ENCODE results near the gene SLC46A2. TPM values are rescaled to one million over a fixed set of nuclear protein-coding genes. Genes with fewer than 3 reads are reported as not detected.

SLC46A2 gene
- total RNA-seq, 2 experiments from 2014 or later: not detected

DNA sequence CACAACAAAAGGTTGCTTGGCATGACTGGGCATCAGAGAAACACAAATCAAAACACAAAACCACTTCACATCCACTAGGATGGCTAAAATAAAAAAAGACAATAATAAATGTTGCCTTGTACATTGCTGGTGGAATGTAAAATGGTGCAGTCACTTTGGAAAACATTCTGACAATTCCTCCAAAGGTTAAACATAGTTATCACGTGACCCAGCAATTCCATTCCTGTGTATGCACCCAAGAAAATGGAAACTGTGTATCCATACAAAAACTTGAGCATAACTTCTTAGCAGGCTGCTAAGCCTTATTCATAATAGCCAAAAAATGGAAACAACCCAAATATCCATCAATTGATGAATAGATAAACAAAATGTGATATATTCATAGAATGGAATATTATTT is 10.2 kb upstream of the SLC46A2 start:
- no peak for DNase-seq
- Mint-ChIP-seq H3K27me3 (peaks cover 30% of the 10 kb centered on the region), H3K9me3 (no peaks in the 10 kb centered on the region), H3K4me3 (no peak overlapping the region), H3K4me1 (peaks cover 21% of the 10 kb centered on the region), H3K36me3 (ENCODE audit: low read depth) (no peaks in the 10 kb centered on the region), H3K27ac (no peak overlapping the region)
- ChIA-PET POLR2A (no interaction called here), CTCF (interaction anchor here (2.8 kb wide), 1 partner anchor 56 kb away, joined by 16 read pairs; no protein-coding TSS in a partner anchor)

DNA sequence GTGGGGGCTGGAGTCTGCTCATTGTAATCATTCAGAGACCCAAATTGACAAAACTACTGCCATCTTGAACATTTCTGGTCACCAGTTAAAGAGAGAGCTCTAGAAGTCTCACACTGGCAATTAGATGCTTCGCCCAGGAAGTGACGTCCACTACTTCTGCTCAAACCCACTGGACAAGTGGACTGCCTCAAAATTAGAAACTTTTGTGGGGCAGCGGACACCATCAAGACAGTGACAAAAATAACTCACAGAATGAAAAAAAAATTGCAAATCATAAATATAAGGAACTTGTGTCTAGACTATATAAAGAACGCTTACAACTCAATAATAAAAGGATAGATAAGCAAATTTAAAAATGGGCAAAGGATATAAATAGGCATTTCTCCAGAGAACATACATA is 9.8 kb upstream of the SLC46A2 start:
- Mint-ChIP-seq H3K9me3 (no peaks in the 10 kb centered on the region), H3K27me3 (peaks cover 30% of the 10 kb centered on the region), H3K36me3 (ENCODE audit: low read depth) (no peaks in the 10 kb centered on the region), H3K4me3 (no peak overlapping the region), H3K4me1 (peaks cover 22% of the 10 kb centered on the region), H3K27ac (no peak overlapping the region)
- ChIA-PET POLR2A (no interaction called here), CTCF (no interaction called here)
- no peak for DNase-seq

- no peak overlapping the region for H3K4me3 Mint-ChIP-seq
- peaks cover 40% of the 10 kb centered on the region for H3K27me3 Mint-ChIP-seq
- H3K4me1 Mint-ChIP-seq: peaks cover 22% of the 10 kb centered on the region
- DNase-seq: peak; percentile 12
- H3K27ac Mint-ChIP-seq: no peak overlapping the region
- H3K36me3 Mint-ChIP-seq (ENCODE audit: low read depth): no peaks in the 10 kb centered on the region
- H3K9me3 Mint-ChIP-seq: no peaks in the 10 kb centered on the region
- POLR2A ChIA-PET: no interaction called here
- CTCF ChIA-PET: no interaction called here
These were observed 8.2 kb upstream of the SLC46A2 start for GRCh38 chr9:112898872-112899311.

DNA sequence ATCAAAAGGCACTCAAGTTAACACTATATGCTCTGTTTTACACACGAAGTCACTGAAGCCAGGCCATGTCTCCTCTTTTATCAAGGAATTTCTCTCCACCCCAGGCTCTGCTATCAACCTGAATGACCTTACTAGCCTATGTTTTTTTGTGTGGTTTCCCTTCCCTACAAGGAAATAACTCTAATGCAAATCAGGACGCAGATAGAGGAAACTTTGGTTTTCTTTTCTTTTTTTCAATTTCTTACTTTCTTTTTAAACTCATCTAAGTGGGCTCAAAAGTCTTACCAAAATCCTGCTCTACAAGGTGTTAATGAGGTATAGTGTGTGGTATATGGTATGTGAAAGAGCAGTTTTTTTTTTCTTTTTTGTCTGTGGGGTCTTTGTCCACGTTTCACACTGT is 5.5 kb upstream of the SLC46A2 start:
- Mint-ChIP-seq H3K9me3 (no peaks in the 10 kb centered on the region), H3K4me3 (no peak overlapping the region), H3K27ac (no peak overlapping the region), H3K36me3 (ENCODE audit: low read depth) (no peaks in the 10 kb centered on the region), H3K4me1 (peaks cover 16% of the 10 kb centered on the region), H3K27me3 (peaks cover 55% of the 10 kb centered on the region)
- no peak for DNase-seq
- ChIA-PET CTCF (no interaction called here), POLR2A (no interaction called here)

GRCh38 chr9:112894699-112895098 is 4.0 kb upstream of the SLC46A2 start:
- no peaks in the 10 kb centered on the region for H3K9me3 Mint-ChIP-seq
- peaks cover 16% of the 10 kb centered on the region for H3K4me1 Mint-ChIP-seq
- H3K4me3 Mint-ChIP-seq: no peak overlapping the region
- H3K27ac Mint-ChIP-seq: no peak overlapping the region
- peaks cover 60% of the 10 kb centered on the region for H3K27me3 Mint-ChIP-seq
- CTCF ChIA-PET: interaction anchor here (0.8 kb wide), 1 partner anchor 8 kb away, joined by 3 read pairs; no protein-coding TSS in a partner anchor
- POLR2A ChIA-PET: no interaction called here
- no peak for DNase-seq
- H3K36me3 Mint-ChIP-seq (ENCODE audit: low read depth): no peaks in the 10 kb centered on the region

DNA sequence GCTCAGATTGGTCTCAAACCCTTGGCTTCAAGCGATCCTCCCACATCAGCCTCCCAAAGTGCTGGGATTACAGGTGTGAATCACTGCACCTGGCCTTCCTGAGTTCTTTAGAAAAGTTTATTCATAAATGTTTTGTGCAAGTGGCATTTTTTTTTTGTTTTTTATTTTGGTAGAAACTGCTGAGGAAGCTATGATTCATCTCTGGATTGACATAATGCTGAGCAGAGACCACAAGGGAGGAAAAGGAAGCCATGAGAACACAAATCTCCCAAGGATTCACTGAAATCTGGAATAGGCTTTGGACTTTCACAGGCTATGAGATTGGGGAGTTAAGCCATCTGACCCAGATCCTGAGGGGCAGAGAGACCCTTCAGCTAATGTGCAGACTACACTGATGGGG is 3.4 kb upstream of the SLC46A2 start:
- POLR2A ChIA-PET: no interaction called here
- CTCF ChIA-PET: interaction anchor here (0.8 to 2.6 kb wide), 2 partner anchors 9 kb away, joined by 3 to 10 read pairs; no protein-coding TSS in a partner anchor
- Mint-ChIP-seq H3K4me3 (no peak overlapping the region), H3K27ac (no peak overlapping the region), H3K4me1 (peaks cover 14% of the 10 kb centered on the region), H3K36me3 (ENCODE audit: low read depth) (no peaks in the 10 kb centered on the region), H3K27me3 (peaks cover 62% of the 10 kb centered on the region), H3K9me3 (no peaks in the 10 kb centered on the region)
- DNase-seq: no peak

GRCh38 chr9:112892981-112893380 is 2.3 kb upstream of the SLC46A2 start:
- H3K4me3 Mint-ChIP-seq: no peak overlapping the region
- no peak for DNase-seq
- ChIA-PET CTCF (interaction anchor here (0.6 to 2.6 kb wide), 2 partner anchors 10 to 24 kb away, joined by 3 to 10 read pairs; no protein-coding TSS in a partner anchor), POLR2A (no interaction called here)
- H3K27me3 Mint-ChIP-seq: peaks cover 53% of the 10 kb centered on the region
- no peaks in the 10 kb centered on the region for H3K9me3 Mint-ChIP-seq
- no peaks in the 10 kb centered on the region for H3K36me3 Mint-ChIP-seq (ENCODE audit: low read depth)
- H3K4me1 Mint-ChIP-seq: peaks cover 8% of the 10 kb centered on the region
- no peak overlapping the region for H3K27ac Mint-ChIP-seq

DNA sequence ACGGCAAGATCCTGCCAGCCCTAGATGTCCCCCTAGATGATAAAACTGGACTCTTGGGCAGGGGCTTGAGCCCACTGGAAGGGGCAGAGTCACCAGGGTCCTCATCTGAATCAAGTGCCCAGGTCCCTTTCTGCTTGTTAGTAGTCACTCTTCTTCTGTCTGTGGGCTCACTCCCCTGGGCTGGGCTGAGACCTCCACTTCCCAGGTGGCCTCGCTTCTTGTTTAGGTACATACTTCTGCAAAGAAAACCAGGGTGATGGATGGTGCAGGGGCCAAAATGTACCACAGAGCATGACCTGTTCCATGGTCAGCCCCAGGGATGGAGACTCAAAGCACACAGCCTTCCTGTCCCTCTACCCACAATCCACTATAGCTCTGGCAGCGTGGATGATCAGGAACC is 845 bp upstream of the SLC46A2 start:
- no peak for DNase-seq
- Mint-ChIP-seq H3K36me3 (ENCODE audit: low read depth) (no peaks in the 10 kb centered on the region), H3K27me3 (peaks cover 51% of the 10 kb centered on the region), H3K27ac (no peak overlapping the region), H3K9me3 (no peaks in the 10 kb centered on the region), H3K4me1 (peaks cover 8% of the 10 kb centered on the region), H3K4me3 (no peak overlapping the region)
- ChIA-PET CTCF (interaction anchor here (2.6 kb wide), 1 partner anchor 11 kb away, joined by 10 read pairs; no protein-coding TSS in a partner anchor), POLR2A (no interaction called here)

GRCh38 chr9:112887381-112887780 is 3.3 kb downstream of the SLC46A2 start:
- POLR2A ChIA-PET: no interaction called here
- peaks cover 27% of the 10 kb centered on the region for H3K27me3 Mint-ChIP-seq
- no peak for DNase-seq
- no peaks in the 10 kb centered on the region for H3K36me3 Mint-ChIP-seq (ENCODE audit: low read depth)
- no peak overlapping the region for H3K4me3 Mint-ChIP-seq
- CTCF ChIA-PET: interaction anchor here (0.7 kb wide), 1 partner anchor 44 kb away, joined by 3 read pairs; no protein-coding TSS in a partner anchor
- H3K9me3 Mint-ChIP-seq: no peaks in the 10 kb centered on the region
- no peak overlapping the region for H3K27ac Mint-ChIP-seq
- no peaks in the 10 kb centered on the region for H3K4me1 Mint-ChIP-seq

GRCh38 chr9:112886351-112886750 is 4.3 kb downstream of the SLC46A2 start:
- ChIA-PET POLR2A (no interaction called here), CTCF (no interaction called here)
- Mint-ChIP-seq H3K36me3 (ENCODE audit: low read depth) (no peaks in the 10 kb centered on the region), H3K27ac (no peak overlapping the region), H3K27me3 (peaks cover 18% of the 10 kb centered on the region), H3K4me3 (no peak overlapping the region), H3K4me1 (no peaks in the 10 kb centered on the region), H3K9me3 (no peaks in the 10 kb centered on the region)
- no peak for DNase-seq

- no peak overlapping the region for H3K27ac Mint-ChIP-seq
- ChIA-PET POLR2A (no interaction called here), CTCF (no interaction called here)
- H3K36me3 Mint-ChIP-seq (ENCODE audit: low read depth): no peaks in the 10 kb centered on the region
- H3K9me3 Mint-ChIP-seq: no peaks in the 10 kb centered on the region
- DNase-seq: no peak
- no peak overlapping the region for H3K4me3 Mint-ChIP-seq
- H3K27me3 Mint-ChIP-seq: peaks cover 11% of the 10 kb centered on the region
- no peaks in the 10 kb centered on the region for H3K4me1 Mint-ChIP-seq
These were observed 5.4 kb downstream of the SLC46A2 start for GRCh38 chr9:112885324-112885723.

DNA sequence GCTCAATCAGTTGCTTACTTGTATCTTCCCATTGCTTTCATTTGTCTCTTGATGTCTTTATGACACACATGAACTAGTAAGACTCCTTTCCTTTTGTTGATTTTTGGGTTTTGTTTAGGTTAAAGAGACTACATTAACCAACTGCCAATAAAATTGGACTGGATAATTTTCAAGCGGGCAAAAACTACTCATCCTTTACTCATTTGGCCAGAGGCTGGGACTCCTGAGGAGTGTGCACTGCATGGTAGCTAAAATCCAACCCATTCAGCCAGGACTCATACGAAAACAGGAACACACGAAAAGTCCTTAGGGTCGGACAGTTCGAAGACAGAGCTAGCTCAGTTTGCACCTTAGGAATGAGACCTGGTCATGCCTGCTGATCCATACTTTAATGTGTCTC is 6.0 kb downstream of the SLC46A2 start:
- no peak for DNase-seq
- Mint-ChIP-seq H3K9me3 (no peaks in the 10 kb centered on the region), H3K27ac (no peak overlapping the region), H3K4me1 (no peaks in the 10 kb centered on the region), H3K27me3 (peaks cover 5% of the 10 kb centered on the region), H3K4me3 (no peak overlapping the region), H3K36me3 (ENCODE audit: low read depth) (no peaks in the 10 kb centered on the region)
- POLR2A ChIA-PET: no interaction called here
- CTCF ChIA-PET: no interaction called here

- Mint-ChIP-seq H3K9me3 (no peaks in the 10 kb centered on the region), H3K36me3 (ENCODE audit: low read depth) (no peaks in the 10 kb centered on the region), H3K4me1 (no peaks in the 10 kb centered on the region), H3K4me3 (no peak overlapping the region), H3K27me3 (no peaks in the 10 kb centered on the region), H3K27ac (no peak overlapping the region)
- ChIA-PET POLR2A (no interaction called here), CTCF (no interaction called here)
- DNase-seq: no peak
These were observed 6.6 kb downstream of the SLC46A2 start for GRCh38 chr9:112884101-112884500.

DNA sequence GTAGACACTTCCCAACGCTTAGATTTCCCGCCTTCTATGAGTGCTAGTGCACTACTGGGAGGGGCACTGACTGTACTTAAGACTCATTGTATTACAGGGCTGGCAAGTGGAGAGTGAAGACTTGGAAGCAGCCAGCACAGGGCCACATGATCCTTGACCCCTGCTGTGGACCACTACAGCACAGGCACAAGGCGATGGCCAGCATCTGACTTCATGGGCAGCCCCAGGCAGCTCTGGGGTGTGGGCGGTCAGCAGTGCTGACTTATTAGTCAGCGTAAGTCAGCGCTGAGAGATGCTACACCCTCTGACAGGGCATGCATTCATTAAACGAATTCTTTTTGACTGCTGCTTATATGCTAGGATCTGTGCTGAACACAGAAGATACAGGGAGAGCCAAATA is 9.3 kb downstream of the SLC46A2 start:
- ChIA-PET POLR2A (no interaction called here), CTCF (no interaction called here)
- no peaks in the 10 kb centered on the region for H3K36me3 Mint-ChIP-seq (ENCODE audit: low read depth)
- no peaks in the 10 kb centered on the region for H3K9me3 Mint-ChIP-seq
- no peak overlapping the region for H3K4me3 Mint-ChIP-seq
- no peak for DNase-seq
- no peak overlapping the region for H3K27ac Mint-ChIP-seq
- H3K27me3 Mint-ChIP-seq: no peaks in the 10 kb centered on the region
- no peaks in the 10 kb centered on the region for H3K4me1 Mint-ChIP-seq

All from activated CD4-positive, alpha-beta T cell treated with anti-CD3 and anti-CD28 coated beads, Interleukin-2, amount 10 ng/mL, durations not matched to agents 7 days and 5 days (primary cell).